H9 (cell line): Measurements from ENCODE around the gene ZSWIM6. TPM values are rescaled to one million over a fixed set of nuclear protein-coding genes. Genes with fewer than 3 reads are reported as not detected.

Source experiments
- DNase-seq: peaks from one replicate; pipeline ENCODE4 v3.0.0-alpha.2; 2017
- H2AFZ ChIP-seq: one replicate; pipeline ENCODE4 v1.6.1; 2013; ENCODE audit warnings: mild to moderate bottlenecking, low read length, control low read depth, moderate library complexity
- H2AK5ac ChIP-seq: 2 replicates; pipeline ENCODE4 v1.6.1; 2013; ENCODE audit warnings: low read length, control low read depth, mixed read lengths; ENCODE audit not compliant: insufficient read length
- H2BK120ac ChIP-seq: one replicate; pipeline ENCODE4 v1.6.1; 2013; ENCODE audit warnings: low read depth, mild to moderate bottlenecking, low read length, control low read depth, inconsistent platforms; ENCODE audit not compliant: poor library complexity, severe bottlenecking
- H2BK12ac ChIP-seq: 2 replicates; pipeline ENCODE4 v1.6.1; 2013; ENCODE audit warnings: low read length, control low read depth, mixed read lengths, low read depth; ENCODE audit not compliant: insufficient read length
- H2BK15ac ChIP-seq: 2 replicates; pipeline ENCODE4 v1.6.1; 2013; ENCODE audit warnings: low read depth, low read length, control low read depth
- H2BK20ac ChIP-seq: one replicate; pipeline ENCODE4 v1.6.1; 2013; ENCODE audit warnings: low read depth, mild to moderate bottlenecking, low read length, control low read depth, inconsistent platforms; ENCODE audit not compliant: poor library complexity, severe bottlenecking
- H2BK5ac ChIP-seq: 2 replicates; pipeline ENCODE4 v1.6.1; 2013; ENCODE audit warnings: low read length, control low read depth, mixed read lengths; ENCODE audit not compliant: insufficient read length
- H3K14ac ChIP-seq: 2 replicates; pipeline ENCODE4 v1.6.1; 2013; ENCODE audit warnings: low read length, control low read depth; ENCODE audit not compliant: insufficient read depth
- H3K18ac ChIP-seq: 2 replicates; pipeline ENCODE4 v1.6.1; 2013; ENCODE audit warnings: low read depth, mild to moderate bottlenecking, mixed read lengths, low read length, control low read depth; ENCODE audit not compliant: insufficient read length
- H3K23ac ChIP-seq: 2 replicates; pipeline ENCODE4 v1.6.1; 2013; ENCODE audit warnings: low read length, control low read depth, mixed read lengths, low read depth; ENCODE audit not compliant: insufficient read length
- H3K23me2 ChIP-seq: 2 replicates; pipeline ENCODE4 v1.6.1; 2013; ENCODE audit warnings: low read depth, mild to moderate bottlenecking, mixed read lengths, low read length, control low read depth; ENCODE audit not compliant: insufficient read length, poor library complexity, severe bottlenecking
- H3K27ac ChIP-seq: 2 replicates; pipeline ENCODE4 v1.5.1; 2013; ENCODE audit warnings: low read length, control low read depth, mixed read lengths, low read depth; ENCODE audit not compliant: insufficient read length
- H3K27me3 ChIP-seq: 2 replicates; pipeline ENCODE4 v1.6.1; 2013; ENCODE audit warnings: low read length, control low read depth, inconsistent platforms; ENCODE audit not compliant: insufficient read depth
- H3K4ac ChIP-seq: 2 replicates; pipeline ENCODE4 v1.6.1; 2013; ENCODE audit warnings: low read depth, mild to moderate bottlenecking, control low read depth, inconsistent platforms, low read length, moderate library complexity
- H3K4me1 ChIP-seq: 2 replicates; pipeline ENCODE4 v1.6.1; 2013; ENCODE audit warnings: low read length, control low read depth, inconsistent platforms; ENCODE audit not compliant: insufficient read depth
- H3K4me2 ChIP-seq: 2 replicates; pipeline ENCODE4 v1.6.1; 2013; ENCODE audit warnings: low read length, control low read depth, mixed read lengths; ENCODE audit not compliant: insufficient read length, insufficient read depth
- H3K56ac ChIP-seq: 2 replicates; pipeline ENCODE4 v1.6.1; 2013; ENCODE audit warnings: low read depth, mild to moderate bottlenecking, mixed read lengths, low read length, control low read depth; ENCODE audit not compliant: insufficient read length
- H3K79me1 ChIP-seq: 2 replicates; pipeline ENCODE4 v1.6.1; 2013; ENCODE audit warnings: low read depth, mild to moderate bottlenecking, moderate library complexity, low read length, control low read depth, inconsistent platforms; ENCODE audit not compliant: insufficient read depth, poor library complexity, severe bottlenecking
- H3K79me2 ChIP-seq: 2 replicates; pipeline ENCODE4 v1.6.1; 2013; ENCODE audit warnings: low read length, control low read depth, inconsistent platforms; ENCODE audit not compliant: insufficient read depth
- H3K9ac ChIP-seq: 2 replicates; pipeline ENCODE4 v1.6.1; 2013; ENCODE audit warnings: low read length, control low read depth, mixed read lengths; ENCODE audit not compliant: insufficient read length; ENCODE audit errors: extremely low read depth
- H3K9me3 ChIP-seq: one replicate; pipeline ENCODE4 v1.6.1; 2013; ENCODE audit warnings: low read depth, low read length, inconsistent platforms; ENCODE audit not compliant: control insufficient read depth
- H3T11ph ChIP-seq: one replicate; pipeline ENCODE4 v1.6.1; 2013; ENCODE audit warnings: mild to moderate bottlenecking, low read length, control low read depth, inconsistent platforms
- H4K20me1 ChIP-seq: one replicate; pipeline ENCODE4 v1.6.1; 2013; ENCODE audit not compliant: control insufficient read depth, insufficient read length, insufficient read depth
- H4K5ac ChIP-seq: 2 replicates; pipeline ENCODE4 v1.6.1; 2013; ENCODE audit warnings: low read depth, mild to moderate bottlenecking, mixed read lengths, low read length, control low read depth; ENCODE audit not compliant: insufficient read length
- H4K8ac ChIP-seq: replicated peaks from 2 replicates; pipeline ENCODE4 v1.6.1; 2013; ENCODE audit warnings: low read length, control low read depth, mixed read lengths, low read depth; ENCODE audit not compliant: insufficient read length
- H4K91ac ChIP-seq: 2 replicates; pipeline ENCODE4 v1.6.1; 2013; ENCODE audit warnings: low read depth, mild to moderate bottlenecking, moderate library complexity, mixed read lengths, low read length, control low read depth; ENCODE audit not compliant: insufficient read length
- H3K27ac Mint-ChIP-seq, 3 experiments: 2 replicates in 2 of 3; 3 replicates in 1 of 3; pipeline ENCODE4 v1.8.0; 2020 to 2021; ENCODE audit warnings: mixed read lengths in 3 of 3, mild to moderate bottlenecking in 1 of 3, moderate library complexity in 1 of 3
- H3K27me3 Mint-ChIP-seq: 2 replicates; pipeline ENCODE4 v1.8.0; 2021; ENCODE audit warnings: low read depth, mild to moderate bottlenecking, moderate library complexity, mixed read lengths
- H3K36me3 Mint-ChIP-seq, 3 experiments: 2 replicates in 2 of 3; 3 replicates in 1 of 3; pipeline ENCODE4 v1.8.0; 2020 to 2021; ENCODE audit warnings: low read depth in 3 of 3, mixed read lengths in 3 of 3; ENCODE audit not compliant: insufficient read depth in 1 of 3
- H3K4me1 Mint-ChIP-seq, 2 experiments: 2 replicates each; pipeline ENCODE4 v1.8.0; 2020; ENCODE audit warnings: mixed read lengths in 2 of 2
- H3K4me3 Mint-ChIP-seq, 2 experiments: 2 replicates in 1 of 2; 3 replicates in 1 of 2; pipeline ENCODE4 v1.8.0; 2020 to 2021; ENCODE audit warnings: mild to moderate bottlenecking in 2 of 2, mixed read lengths in 2 of 2, moderate library complexity in 1 of 2
- H3K9me3 Mint-ChIP-seq, 2 experiments: 2 replicates in 1 of 2; 3 replicates in 1 of 2; pipeline ENCODE4 v1.8.0; 2020; ENCODE audit warnings: mild to moderate bottlenecking in 2 of 2, mixed read lengths in 2 of 2, moderate library complexity in 1 of 2
- WGBS: extraction: QIAGEN DNeasy Blood & Tissue Kit; methylation state at CpG from one replicate; pipeline ENCODE4 v1.1.7; 2013; ENCODE audit warnings: missing lambda C conversion rate, low lambda C conversion rate, mixed read lengths; ENCODE audit not compliant: insufficient read length; ENCODE audit errors: extremely low coverage; 5-methylcytosine and 5-hydroxymethylcytosine counted together
- total RNA-seq: library from RNA; stranded (reverse); gene quantifications from 2 replicates; pipeline ENCODE4 v1.2.1, GENCODE V29; 2021
- TF ChIP-seq, protein P1 (sequence below): fragments of 200-600 bp; sonication (generic); conservative IDR thresholded peaks from 3 replicates; pipeline ENCODE4 v1.8.0; 2021; ENCODE audit warnings: antibody characterized with exemption, mild to moderate bottlenecking

ZSWIM6 gene
- total RNA-seq, 1 experiment from 2014 or later, result 11.5 TPM

- Histone ChIP-seq H2AFZ (no peak overlapping the region), H3K9ac (no peak overlapping the region), H3K27me3 (no peaks in the 10 kb centered on the region), H4K91ac (no peak overlapping the region), H3K18ac (no peak overlapping the region), H3K4me1 (no peaks in the 10 kb centered on the region), H3K79me1 (no peaks in the 10 kb centered on the region), H3K27ac (no peak overlapping the region), H3K23ac (no peak overlapping the region), H3K9me3 (no peaks in the 10 kb centered on the region), H2AK5ac (no peak overlapping the region), H2BK120ac (no peak overlapping the region), H2BK5ac (no peak overlapping the region), H2BK20ac (no peak overlapping the region), H3K4ac (no peak overlapping the region), H4K8ac (no peak overlapping the region), H3T11ph (no peak overlapping the region), H2BK12ac (no peak overlapping the region), H4K20me1 (no peaks in the 10 kb centered on the region), H3K23me2 (no peaks in the 10 kb centered on the region), H2BK15ac (no peak overlapping the region), H3K14ac (no peak overlapping the region), H3K79me2 (no peaks in the 10 kb centered on the region), H3K56ac (no peak overlapping the region), H3K4me2 (no peak overlapping the region), H4K5ac (no peak overlapping the region)
- H3K27ac Mint-ChIP-seq, result no peak overlapping the region
- H3K36me3 Mint-ChIP-seq, result peaks cover 4 to 9% (median 4%) of the 10 kb centered on the region in 3 experiments; a peak in 6 of 7 replicates
- H3K4me1 Mint-ChIP-seq, result no peaks in the 10 kb centered on the region
- no peaks in the 10 kb centered on the region for H3K9me3 Mint-ChIP-seq
- no peak for DNase-seq
- no CpG with 5 or more reads among the region's 4 CpGs for WGBS
- TF ChIP-seq, protein P1, sequence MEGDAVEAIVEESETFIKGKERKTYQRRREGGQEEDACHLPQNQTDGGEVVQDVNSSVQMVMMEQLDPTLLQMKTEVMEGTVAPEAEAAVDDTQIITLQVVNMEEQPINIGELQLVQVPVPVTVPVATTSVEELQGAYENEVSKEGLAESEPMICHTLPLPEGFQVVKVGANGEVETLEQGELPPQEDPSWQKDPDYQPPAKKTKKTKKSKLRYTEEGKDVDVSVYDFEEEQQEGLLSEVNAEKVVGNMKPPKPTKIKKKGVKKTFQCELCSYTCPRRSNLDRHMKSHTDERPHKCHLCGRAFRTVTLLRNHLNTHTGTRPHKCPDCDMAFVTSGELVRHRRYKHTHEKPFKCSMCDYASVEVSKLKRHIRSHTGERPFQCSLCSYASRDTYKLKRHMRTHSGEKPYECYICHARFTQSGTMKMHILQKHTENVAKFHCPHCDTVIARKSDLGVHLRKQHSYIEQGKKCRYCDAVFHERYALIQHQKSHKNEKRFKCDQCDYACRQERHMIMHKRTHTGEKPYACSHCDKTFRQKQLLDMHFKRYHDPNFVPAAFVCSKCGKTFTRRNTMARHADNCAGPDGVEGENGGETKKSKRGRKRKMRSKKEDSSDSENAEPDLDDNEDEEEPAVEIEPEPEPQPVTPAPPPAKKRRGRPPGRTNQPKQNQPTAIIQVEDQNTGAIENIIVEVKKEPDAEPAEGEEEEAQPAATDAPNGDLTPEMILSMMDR, result no peak
- no peaks in the 10 kb centered on the region for H3K27me3 Mint-ChIP-seq
- H3K4me3 Mint-ChIP-seq, result no peak overlapping the region
These were observed 200.9 kb downstream of the ZSWIM6 start for GRCh38 chr5:61532983-61533382.
